ENCODE measurements around the gene TES. TPM values are rescaled to one million over a fixed set of nuclear protein-coding genes. Genes with fewer than 3 reads are reported as not detected.

TES gene
- total and polyA plus RNA-seq, 4 donors = 5.7 to 11.8 (median 7.5) TPM

GRCh38 chr7:116211913-116212596 is 1.7 kb downstream of the TES start:
- WGBS = 85% methylated on average over 7 of the region's 7 CpGs

GRCh38 chr7:116212869-116213268 is 2.5 kb downstream of the TES start:
- H3K4me3 ChIP-seq (ENCODE audit: low read depth in 1 of 3, low read length in 3 of 3) = no peak overlapping the region
- 89% methylated on average over 4 of the region's 4 CpGs for WGBS
- H3K4me1 ChIP-seq (ENCODE audit: control insufficient read depth in 4 of 4, insufficient read depth in 4 of 4, low read length in 3 of 4) = peaks cover 0 to 8% (median 3%) of the 10 kb centered on the region in 4 donors
- TF ChIP-seq HNF4A (conservative IDR thresholded peaks at IDR 0.05) (no peak), TAF1 (conservative IDR thresholded peaks at IDR 0.05) (no peak), CTCF (IDR thresholded peaks at IDR 0.05; ENCODE audit: low read depth, low read length, missing input control) (no peak), YY1 (IDR thresholded peaks at IDR 0.05) (no peak), FOXA2 (IDR thresholded peaks at IDR 0.05) (no peak)
- no peak overlapping the region for H3K9ac ChIP-seq (ENCODE audit: low read depth in 1 of 2, low read length in 2 of 2)
- no peaks in the 10 kb centered on the region for H3K27me3 ChIP-seq (ENCODE audit: control insufficient read depth in 4 of 4, insufficient read depth in 4 of 4, low read length in 3 of 4)
- DNase-seq (ENCODE audit: low spot score) = no peak
- no peaks in the 10 kb centered on the region for H3K36me3 ChIP-seq (ENCODE audit: control insufficient read depth in 4 of 4, insufficient read depth in 3 of 4, low read depth in 1 of 4, low read length in 3 of 4)
- H3K27ac ChIP-seq (ENCODE audit: low read depth in 1 of 2, low read length in 2 of 2) = no peak overlapping the region
- no peaks in the 10 kb centered on the region for H3K9me3 ChIP-seq (ENCODE audit: control insufficient read depth in 4 of 4, low read length in 3 of 4)

More at GRCh38 chr7:116211913-116212596, 1.7 kb downstream of the TES start:
- Histone ChIP-seq H3K27me3 (ENCODE audit: control insufficient read depth in 4 of 4, insufficient read depth in 4 of 4, low read length in 3 of 4) (no peaks in the 10 kb centered on the region), H3K4me1 (ENCODE audit: control insufficient read depth in 4 of 4, insufficient read depth in 4 of 4, low read length in 3 of 4) (peaks cover 0 to 8% (median 2%) of the 10 kb centered on the region in 4 donors), H3K27ac (ENCODE audit: low read depth in 1 of 2, low read length in 2 of 2) (peak overlapping the region in 1 of 2 donors; percentile 82), H3K4me3 (ENCODE audit: low read depth in 1 of 3, low read length in 3 of 3) (peak overlapping the region in 1 of 3 donors; percentile 83), H3K9me3 (ENCODE audit: control insufficient read depth in 4 of 4, low read length in 3 of 4) (no peaks in the 10 kb centered on the region), H3K36me3 (ENCODE audit: control insufficient read depth in 4 of 4, insufficient read depth in 3 of 4, low read depth in 1 of 4, low read length in 3 of 4) (no peaks in the 10 kb centered on the region), H3K9ac (ENCODE audit: low read depth in 1 of 2, low read length in 2 of 2) (peak overlapping the region in 1 of 2 donors; percentile 48)
- DNase-seq (ENCODE audit: low spot score) = no peak
- no peak for TF ChIP-seq SP1 (IDR thresholded peaks at IDR 0.05)
- TF ChIP-seq GABPA (IDR thresholded peaks at IDR 0.05 in 1 of 2, conservative IDR thresholded peaks at IDR 0.05 in 1 of 2) = no peak
- no peak for TF ChIP-seq ZBTB33 (IDR thresholded peaks at IDR 0.05)

GRCh38 chr7:116213361-116214130 is 3.2 kb downstream of the TES start:
- Histone ChIP-seq H3K27me3 (ENCODE audit: control insufficient read depth in 4 of 4, insufficient read depth in 4 of 4, low read length in 3 of 4) (no peaks in the 10 kb centered on the region), H3K9me3 (ENCODE audit: control insufficient read depth in 4 of 4, low read length in 3 of 4) (no peaks in the 10 kb centered on the region), H3K9ac (ENCODE audit: low read depth in 1 of 2, low read length in 2 of 2) (no peak overlapping the region), H3K4me1 (ENCODE audit: control insufficient read depth in 4 of 4, insufficient read depth in 4 of 4, low read length in 3 of 4) (peaks cover 0 to 12% (median 5%) of the 10 kb centered on the region in 4 donors), H3K36me3 (ENCODE audit: control insufficient read depth in 4 of 4, insufficient read depth in 3 of 4, low read depth in 1 of 4, low read length in 3 of 4) (no peaks in the 10 kb centered on the region), H3K27ac (ENCODE audit: low read depth in 1 of 2, low read length in 2 of 2) (no peak overlapping the region), H3K4me3 (ENCODE audit: low read depth in 1 of 3, low read length in 3 of 3) (no peak overlapping the region)
- DNase-seq (ENCODE audit: low spot score) = no peak
- WGBS = 84% methylated on average over 4 of the region's 4 CpGs
- no peak for TF ChIP-seq GABPA (IDR thresholded peaks at IDR 0.05 in 1 of 2, conservative IDR thresholded peaks at IDR 0.05 in 1 of 2)
- no peak for TF ChIP-seq HNF4A (conservative IDR thresholded peaks at IDR 0.05)
- no peak for TF ChIP-seq FOXA1 (IDR thresholded peaks at IDR 0.05)
- no peak for TF ChIP-seq HNF4G (IDR thresholded peaks at IDR 0.05)
- no peak for TF ChIP-seq ATF3 (IDR thresholded peaks at IDR 0.05)

Measured in liver (tissue), 9 donors.